Stimulated activated CD4-positive, alpha-beta T cell treated with anti-CD3 and anti-CD28 coated beads, Interleukin-12 subunit alpha, Interleukin-12 subunit beta, amount 100 ng/mL, for 4 hours (primary cell): Measurements from ENCODE around the gene GDPD5.
A peak's percentile ranks its signal among the peaks of the same experiment; 100 is the strongest.
"Not testable (repeated sequence)": the region's sequence is repeated elsewhere in the genome, so short reads cannot be mapped to it uniquely, and the experiment has no call there.

ENCODE experiments used
- DNase-seq: peaks from one replicate; pipeline ENCODE4 v3.0.0-alpha.2; 2020

The GDPD5 gene

GRCh38 chr11:75424396-75424795 is 101.3 kb downstream of the GDPD5 start:
- no peak for DNase-seq

DNA sequence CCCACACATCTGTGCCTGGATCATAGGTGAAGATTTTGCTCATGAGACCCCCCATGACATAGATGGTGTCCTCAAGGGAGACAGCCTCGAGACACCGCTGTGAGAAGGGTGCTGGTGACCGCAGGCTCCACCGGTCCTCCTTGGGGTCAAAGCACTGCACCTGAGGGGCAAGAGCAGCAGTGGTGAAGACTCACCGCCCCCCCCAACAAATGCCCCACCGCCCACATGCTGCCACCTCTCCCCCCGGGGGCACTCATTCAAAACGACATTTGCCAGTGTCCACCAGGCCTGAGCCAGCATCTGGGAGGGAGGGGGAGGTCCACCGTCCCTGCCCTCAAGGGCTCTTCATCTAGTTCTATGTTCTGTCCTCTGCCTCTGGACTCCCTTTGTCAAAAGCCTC is 102.0 kb downstream of the GDPD5 start:
- DNase-seq = no peak

GRCh38 chr11:75422248-75423231 is 103.2 kb downstream of the GDPD5 start:
- no peak for DNase-seq

DNA sequence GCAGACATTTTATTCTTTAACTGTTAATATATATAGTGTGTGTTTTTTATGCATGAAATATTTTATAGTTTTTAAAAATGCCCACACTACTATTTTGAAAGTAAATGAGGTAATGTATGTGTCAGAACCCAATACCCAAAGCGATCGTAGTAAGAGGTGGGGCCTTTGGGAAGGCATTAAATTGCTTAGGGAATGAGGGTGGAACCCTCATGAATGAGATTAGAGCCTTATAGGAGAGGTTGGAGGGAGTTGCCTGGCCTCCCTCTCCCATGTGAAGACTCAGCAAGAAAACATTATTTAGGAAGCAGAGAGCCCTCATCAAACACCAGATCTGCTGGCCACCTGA is 103.9 kb downstream of the GDPD5 start:
- no peak for DNase-seq

DNA sequence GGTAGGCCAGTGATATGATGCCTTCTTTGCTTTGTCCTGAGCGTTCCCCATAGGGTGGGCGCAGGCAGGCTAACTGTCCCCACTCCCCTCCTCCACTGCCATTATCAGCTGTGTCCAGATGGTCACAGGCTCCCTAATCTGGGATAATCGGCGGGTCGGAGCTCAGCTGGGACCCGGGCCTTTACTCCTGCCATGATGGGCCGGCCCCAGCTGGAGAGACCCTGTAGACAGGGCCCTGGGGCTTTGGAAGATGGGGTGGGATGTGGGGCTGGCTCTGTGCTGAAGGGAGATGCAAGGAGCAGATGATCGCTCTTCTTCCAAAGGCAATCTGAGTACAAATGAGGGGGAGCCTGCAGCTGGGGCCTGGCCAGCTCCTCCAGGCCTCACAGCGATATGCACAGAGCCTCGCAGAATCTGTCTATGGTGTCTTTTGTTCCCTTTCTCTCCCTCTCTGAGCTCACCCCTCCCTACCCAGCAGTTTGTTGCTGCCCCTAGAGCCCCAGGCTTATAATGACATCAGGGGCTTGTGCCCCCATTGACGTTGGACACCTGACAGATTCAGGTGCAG is 104.6 kb downstream of the GDPD5 start:
- no peak for DNase-seq

- DNase-seq = no peak
Observed at GRCh38 chr11:75420224-75421034, 105.3 kb downstream of the GDPD5 start.

GRCh38 chr11:75413864-75414263 is 111.9 kb downstream of the GDPD5 start:
- DNase-seq = no peak

DNA sequence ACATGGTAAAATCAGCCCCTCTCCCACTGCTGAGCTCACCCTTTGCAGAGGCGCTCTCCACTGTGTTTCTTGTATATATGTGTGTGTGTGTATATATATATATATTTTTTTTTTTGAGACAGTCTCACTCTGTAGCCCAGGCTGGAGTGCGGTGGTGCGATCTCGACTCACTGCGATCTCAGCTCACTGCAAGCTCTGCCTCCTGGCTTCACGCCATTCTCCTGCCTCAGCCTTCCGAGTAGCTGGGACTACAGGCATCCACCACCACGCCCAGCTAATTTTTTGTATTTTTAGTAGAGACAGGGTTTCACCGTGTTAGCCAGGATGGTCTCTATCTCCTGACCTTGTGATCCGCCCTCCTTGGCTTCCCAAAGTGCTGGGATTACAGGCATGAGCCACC is 112.6 kb downstream of the GDPD5 start:
- DNase-seq = not testable (repeated sequence)

- DNase-seq = not testable (repeated sequence)
Observed at GRCh38 chr11:75409971-75410370, 115.8 kb downstream of the GDPD5 start.

DNA sequence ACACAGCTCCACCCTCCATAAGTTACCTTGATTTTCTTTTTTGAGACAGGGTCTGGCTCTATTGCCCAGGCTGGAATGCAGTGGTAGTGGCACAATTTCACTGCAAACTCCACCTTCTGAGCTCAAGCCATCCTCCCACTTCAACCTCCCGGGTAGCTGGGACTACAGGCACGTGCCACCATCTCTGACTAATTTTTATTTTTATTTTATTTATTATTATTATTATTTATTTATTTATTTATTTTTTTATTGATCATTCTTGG is 116.9 kb downstream of the GDPD5 start:
- no peak for DNase-seq

GRCh38 chr11:75406338-75406777 is 119.4 kb downstream of the GDPD5 start:
- DNase-seq = no peak

DNA sequence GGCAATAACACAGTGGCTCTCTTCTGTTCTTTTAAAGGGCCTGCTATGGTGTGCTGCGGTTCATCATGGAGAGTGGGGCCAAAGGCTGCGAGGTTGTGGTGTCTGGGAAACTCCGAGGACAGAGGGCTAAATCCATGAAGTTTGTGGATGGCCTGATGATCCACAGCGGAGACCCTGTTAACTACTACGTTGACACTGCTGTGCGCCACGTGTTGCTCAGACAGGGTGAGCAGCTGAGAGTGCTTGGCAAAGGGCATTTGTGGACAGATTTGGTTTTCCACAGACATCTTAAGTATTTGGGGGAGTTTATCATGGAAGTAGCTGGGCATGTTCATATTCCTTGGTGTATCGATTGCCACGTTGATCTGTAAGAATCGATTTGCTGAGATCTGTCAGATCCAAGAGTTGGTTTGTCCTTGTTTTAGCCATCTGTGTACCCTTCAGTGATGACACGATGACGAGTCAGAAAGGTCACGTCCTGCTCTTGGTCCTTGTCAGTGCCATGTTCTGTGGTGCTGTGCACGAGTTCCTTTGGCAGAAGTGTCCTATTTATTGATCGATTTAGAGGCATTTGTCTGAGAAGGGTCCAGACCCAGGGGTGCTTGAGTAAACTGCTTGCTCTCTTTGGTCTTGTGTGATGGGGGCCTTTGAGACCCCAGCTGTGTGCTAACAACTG is 121.6 kb downstream of the GDPD5 start:
- no peak for DNase-seq

DNA sequence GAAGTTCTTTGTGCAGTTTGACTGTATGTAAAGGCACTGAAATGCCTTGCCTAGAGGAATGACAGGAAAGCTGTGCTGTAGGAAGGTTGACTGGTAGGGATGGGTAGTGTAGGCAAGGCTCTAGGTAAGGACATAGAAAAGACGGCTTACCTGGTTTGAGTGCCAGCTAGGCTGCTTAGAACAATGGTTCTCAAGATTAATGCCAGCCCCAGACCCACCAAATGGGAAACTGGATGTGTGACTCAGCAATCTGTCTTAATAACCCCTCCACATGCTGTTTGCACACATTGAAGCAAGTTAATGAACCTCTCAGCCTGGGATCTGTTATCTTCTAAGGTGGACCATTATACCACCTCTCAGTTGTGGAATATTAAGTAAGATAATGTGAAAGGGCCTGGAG is 122.7 kb downstream of the GDPD5 start:
- DNase-seq = no peak

- DNase-seq = no peak
Observed at GRCh38 chr11:75402002-75402773, 123.6 kb downstream of the GDPD5 start.

DNA sequence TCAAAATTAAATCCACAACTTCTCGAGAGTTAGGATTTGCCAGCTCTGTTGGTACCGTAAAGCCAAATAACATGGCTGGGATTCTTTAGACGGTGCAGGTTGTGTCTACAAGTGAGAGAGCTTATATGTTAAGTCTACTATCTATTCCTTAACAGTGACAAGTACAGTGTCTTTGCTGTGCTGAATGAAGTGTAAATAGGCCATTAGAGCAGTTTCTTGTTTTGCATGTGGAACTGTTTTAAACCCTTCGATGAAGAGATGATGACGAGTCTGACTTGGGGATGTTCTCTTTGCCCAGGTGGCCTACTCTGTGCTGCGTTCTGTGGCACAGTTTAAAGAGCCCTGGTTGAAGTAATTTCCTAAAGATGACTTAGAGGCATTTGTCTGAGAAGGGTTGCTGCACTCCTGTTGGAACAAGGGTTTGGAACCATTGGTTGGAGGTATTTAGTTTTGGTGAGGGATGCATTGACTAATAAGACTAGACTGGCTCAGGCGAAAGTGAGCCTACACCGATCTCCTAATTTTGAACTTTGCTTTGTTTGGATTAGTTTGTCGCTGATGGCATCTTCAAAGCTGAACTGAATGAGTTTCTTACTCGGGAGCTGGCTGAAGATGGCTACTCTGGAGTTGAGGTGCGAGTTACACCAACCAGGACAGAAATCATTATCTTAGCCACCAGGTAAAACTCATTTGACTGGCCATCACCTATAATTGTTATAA is 125.4 kb downstream of the GDPD5 start:
- DNase-seq = no peak

DNA sequence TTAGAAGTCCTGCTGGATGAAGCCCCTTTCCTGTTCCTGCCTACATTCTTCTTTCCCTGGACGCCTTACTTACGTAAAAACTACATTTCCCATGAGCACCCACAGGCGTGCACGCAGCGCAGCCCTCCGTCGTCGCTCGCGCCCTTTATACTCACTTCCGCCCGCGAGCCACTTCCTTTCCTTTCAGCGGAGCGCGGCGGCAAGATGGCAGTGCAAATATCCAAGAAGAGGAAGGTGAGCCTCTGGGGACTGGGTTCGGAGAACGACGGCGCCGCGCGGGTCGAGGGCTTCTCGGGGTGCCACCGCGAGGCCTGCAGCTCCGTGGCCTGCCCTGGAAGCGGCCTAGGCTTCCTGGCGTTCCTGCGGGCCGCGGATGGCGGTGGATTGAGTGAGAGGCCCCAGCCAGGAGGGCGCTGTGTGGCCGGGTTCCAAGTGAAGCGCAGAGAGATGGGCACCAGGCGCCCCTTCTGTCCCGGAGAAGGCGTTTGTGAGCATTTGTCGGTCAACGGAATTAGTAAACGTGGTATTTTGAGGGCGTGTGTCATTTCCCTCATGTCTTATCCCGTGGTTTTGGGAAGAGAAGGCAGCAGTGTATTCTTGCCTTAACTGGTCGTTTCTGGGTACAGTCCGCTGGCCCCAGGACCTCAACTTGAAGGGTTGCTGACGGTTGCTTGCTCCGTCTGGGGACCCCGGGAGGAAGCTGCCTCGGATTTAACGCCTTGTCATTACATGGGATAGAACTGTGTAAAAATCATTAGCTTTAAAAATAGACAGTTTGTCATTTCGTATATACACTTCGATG is 126.2 kb downstream of the GDPD5 start, which contains the start of gene RPS3:
Gene RPS3 (plus strand): TSS at position 175 of the 802 bp plus-strand sequence. CDS start 30 bp downstream, at position 205.
- peak; percentile 85 for DNase-seq

GRCh38 chr11:75398906-75399305 is 126.8 kb downstream of the GDPD5 start:
- DNase-seq = no peak

DNA sequence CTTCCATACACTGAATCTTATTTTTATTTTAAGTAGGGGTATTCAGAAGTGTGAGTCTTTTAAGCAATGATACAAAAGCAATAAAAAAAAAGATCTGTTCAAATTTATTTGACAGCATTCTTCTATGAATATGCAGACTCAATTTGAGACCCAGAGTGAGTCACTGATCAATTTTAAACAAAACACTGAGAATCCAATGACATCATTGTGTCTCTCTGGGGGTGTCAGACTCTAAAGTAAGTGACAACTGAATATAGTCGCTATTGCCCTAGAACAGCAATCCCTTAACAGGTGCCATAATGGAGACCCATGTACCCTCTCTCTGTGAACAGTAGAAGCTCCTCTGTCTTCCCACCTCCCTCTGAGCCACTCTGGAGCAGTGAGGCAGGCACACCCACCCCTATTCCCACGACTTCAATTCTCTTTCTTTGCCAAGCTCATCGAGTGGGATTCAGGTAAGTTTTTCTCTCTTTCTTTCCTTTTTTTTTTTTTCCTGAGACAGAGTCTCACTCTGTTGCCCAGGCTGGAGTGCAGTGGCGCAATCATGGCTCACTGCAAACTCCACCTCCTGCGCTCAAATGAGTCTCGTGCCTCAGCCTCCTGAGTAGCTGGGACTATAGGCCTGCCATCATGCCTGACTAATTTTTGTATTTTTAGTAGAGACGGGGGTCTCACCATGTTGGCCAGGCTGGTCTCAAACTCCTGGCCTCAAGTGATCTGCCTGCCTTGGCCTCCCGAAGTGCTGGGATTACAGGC is 131.5 kb downstream of the GDPD5 start:
- DNase-seq = no peak

GRCh38 chr11:75389925-75390324 is 135.8 kb downstream of the GDPD5 start:
- DNase-seq = no peak

- no peak for DNase-seq
Observed at GRCh38 chr11:75389276-75389605, 136.5 kb downstream of the GDPD5 start.
